ENCODE measurements around the gene FLCN. TPM values are rescaled to one million over a fixed set of nuclear protein-coding genes. Genes with fewer than 3 reads are reported as not detected.

FLCN gene
- total and polyA plus RNA-seq, 10 of the 15 experiments (the other 5 are each of a cell fraction or from before 2014, with no cell fraction given), result 1.1 to 24.7 (median 10.4) TPM

DNA sequence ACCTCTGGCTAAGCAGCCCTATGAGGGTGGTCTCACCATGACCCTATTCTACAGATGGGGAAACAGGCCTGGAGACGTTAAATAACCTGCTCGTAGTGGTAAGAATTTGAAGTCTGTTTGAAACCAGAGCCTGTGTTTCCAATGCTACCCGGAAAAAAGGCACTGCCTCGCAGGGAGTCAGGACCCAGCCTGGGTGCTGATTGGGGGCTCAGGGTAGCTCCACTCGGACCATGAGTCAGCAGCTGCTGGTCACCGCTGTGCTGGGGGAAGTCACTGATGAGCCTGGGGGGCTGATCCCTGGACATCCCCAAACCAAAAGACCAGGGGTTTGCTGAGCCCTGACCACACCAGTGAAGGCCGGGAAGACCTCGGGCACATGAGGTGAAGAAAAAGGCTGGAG, 21.4 kb downstream of the FLCN start:
- ChIA-PET SMC1A (ENCODE audit: uncharacterized antibody, unreplicated experiment) (no interaction called here), RAD21 (ENCODE audit: unreplicated experiment) (no interaction called here), CTCF (no interaction called here), POLR2A (no interaction called here)
- Histone ChIP-seq H3K36me3 (ENCODE audit: control insufficient read depth in 2 of 2, insufficient read depth in 2 of 2, low read length in 1 of 2) (peaks cover 13 to 22% of the 10 kb centered on the region in 2 experiments), H3K9me3 (replicated peaks; ENCODE audit: control insufficient read depth, insufficient read depth, low read length) (no peaks in the 10 kb centered on the region), H4K20me1 (ENCODE audit: control insufficient read depth, insufficient read depth) (no peaks in the 10 kb centered on the region), H3K27ac (ENCODE audit: control insufficient read depth, insufficient read depth) (no peak overlapping the region), H2AFZ (ENCODE audit: control insufficient read depth, low read depth, low read length) (no peak overlapping the region), H3K4me3 (no peak overlapping the region), H3K9ac (ENCODE audit: control insufficient read depth, insufficient read depth, low read length) (no peak overlapping the region), H3K4me2 (ENCODE audit: control insufficient read depth, insufficient read depth) (no peak overlapping the region), H3K4me1 (ENCODE audit: control insufficient read depth, insufficient read depth, low read length) (no peaks in the 10 kb centered on the region), H3K79me2 (ENCODE audit: control insufficient read depth, insufficient read depth, low read length) (no peaks in the 10 kb centered on the region), H3K27me3 (replicated peaks in 1 of 2; ENCODE audit: control insufficient read depth in 2 of 2, insufficient read depth in 2 of 2, low read length in 1 of 2) (no peaks in the 10 kb centered on the region)
- FAIRE-seq (no peak), DNase-seq (ENCODE audit: low read depth, low spot score) (no peak), ATAC-seq (no peak)
- WGBS (ENCODE audit: insufficient coverage, insufficient replicate concordance, low lambda C conversion rate, missing lambda C conversion rate), result 97% methylated on average over 8 of the region's 8 CpGs
- TF ChIP-seq EP300 (IDR thresholded peaks at IDR 0.05; ENCODE audit: borderline replicate concordance in 1 of 2, control insufficient read depth in 1 of 2, low read depth in 2 of 2, low read length in 2 of 2) (no peak), RUNX3 (IDR thresholded peaks at IDR 0.05; ENCODE audit: low read length) (no peak), IKZF1 (conservative IDR thresholded peaks at IDR 0.05) (no peak), HDGF (IDR thresholded peaks at IDR 0.05) (no peak)
- BruUV-seq (replicated peaks), result no TSS peak
- intact Hi-C loops (cut with micrococcal nuclease; ENCODE audit: unreplicated experiment), result no loop called here
- in situ Hi-C loops (cut with MboI), result no loop called here

- CTCF ChIA-PET, result no interaction called here
- SMC1A ChIA-PET (ENCODE audit: uncharacterized antibody, unreplicated experiment), result interaction anchor here (0.6 kb wide), 1 partner anchor 66 kb away, joined by 3 read pairs; no protein-coding TSS in a partner anchor
- H3K4me3 ChIP-seq, result no peak overlapping the region
- H3K79me2 ChIP-seq (ENCODE audit: control insufficient read depth, insufficient read depth, low read length), result no peaks in the 10 kb centered on the region
- H3K4me1 ChIP-seq (ENCODE audit: control insufficient read depth, insufficient read depth, low read length), result no peaks in the 10 kb centered on the region
- peaks cover 13 to 19% of the 10 kb centered on the region in 2 experiments for H3K36me3 ChIP-seq (ENCODE audit: control insufficient read depth in 2 of 2, insufficient read depth in 2 of 2, low read length in 1 of 2)
- in situ Hi-C loops (cut with MboI) (no loop called here), intact Hi-C loops (cut with micrococcal nuclease; ENCODE audit: unreplicated experiment) (no loop called here)
- H4K20me1 ChIP-seq (ENCODE audit: control insufficient read depth, insufficient read depth), result no peaks in the 10 kb centered on the region
- no peak overlapping the region for H2AFZ ChIP-seq (ENCODE audit: control insufficient read depth, low read depth, low read length)
- no peak overlapping the region for H3K27ac ChIP-seq (ENCODE audit: control insufficient read depth, insufficient read depth)
- DNase-seq (ENCODE audit: low read depth, low spot score) (no peak), FAIRE-seq (no peak), ATAC-seq (no peak)
- no TSS peak for BruUV-seq (replicated peaks)
- TF ChIP-seq TCF3 (IDR thresholded peaks at IDR 0.05; ENCODE audit: borderline replicate concordance, insufficient read depth, low read depth, low read length), result no peak
- TF ChIP-seq SMARCA5 (IDR thresholded peaks at IDR 0.05), result no peak
- POLR2A ChIA-PET, result interaction anchor here (0.5 kb wide), 1 partner anchor 51 kb away, joined by 4 read pairs; no protein-coding TSS in a partner anchor
- H3K9ac ChIP-seq (ENCODE audit: control insufficient read depth, insufficient read depth, low read length), result no peak overlapping the region
- H3K4me2 ChIP-seq (ENCODE audit: control insufficient read depth, insufficient read depth), result no peak overlapping the region
- WGBS (ENCODE audit: insufficient coverage, insufficient replicate concordance, low lambda C conversion rate, missing lambda C conversion rate), result 94% methylated on average over 27 of the region's 27 CpGs
- no peaks in the 10 kb centered on the region for H3K27me3 ChIP-seq (replicated peaks in 1 of 2; ENCODE audit: control insufficient read depth in 2 of 2, insufficient read depth in 2 of 2, low read length in 1 of 2)
- RAD21 ChIA-PET (ENCODE audit: unreplicated experiment), result no interaction called here
- H3K9me3 ChIP-seq (replicated peaks; ENCODE audit: control insufficient read depth, insufficient read depth, low read length), result no peaks in the 10 kb centered on the region
These were observed 22.1 kb downstream of the FLCN start for GRCh38 chr17:17214646-17215436.
